Stimulated activated naive B cell treated with anti-CD40 and anti-IgM and Interleukin-4, amounts not matched to agents 10 μg/mL and 1 μg/mL and 100 μg/mL, for 72 hours (primary cell): ENCODE measurements around the gene SNRK.
A peak's percentile ranks its signal among the peaks of the same experiment; 100 is the strongest.
"Not testable (repeated sequence)": the region's sequence is repeated elsewhere in the genome, so short reads cannot be mapped to it uniquely, and the experiment has no call there.

Experiments
- ATAC-seq, 2 donors: fragments of 150-1000 bp; cut with Tn5 transposase; replicated peaks; 2 replicates each; pipeline ENCODE4 v1.10.0; 2021; ENCODE audit warnings: moderate library complexity in 1 of 2
- DNase-seq: peaks from one replicate; pipeline ENCODE4 v3.0.0; 2021
- H3K27ac Mint-ChIP-seq: one replicate; pipeline ENCODE4 v1.8.0; 2022; ENCODE audit warnings: mild to moderate bottlenecking, mixed read lengths
- H3K27me3 Mint-ChIP-seq, 2 donors: one replicate each; pipeline ENCODE4 v1.8.0; 2022; ENCODE audit warnings: mixed read lengths in 2 of 2
- H3K36me3 Mint-ChIP-seq, 2 donors: one replicate each; pipeline ENCODE4 v1.8.0; 2022; ENCODE audit warnings: mixed read lengths in 2 of 2, mild to moderate bottlenecking in 1 of 2
- H3K4me1 Mint-ChIP-seq, 2 donors: one replicate each; pipeline ENCODE4 v1.8.0; 2022; ENCODE audit warnings: mixed read lengths in 2 of 2, mild to moderate bottlenecking in 1 of 2
- H3K4me3 Mint-ChIP-seq, 2 donors: one replicate each; pipeline ENCODE4 v1.8.0; 2022; ENCODE audit warnings: mild to moderate bottlenecking in 2 of 2, mixed read lengths in 2 of 2, moderate library complexity in 1 of 2
- H3K9me3 Mint-ChIP-seq, 2 donors: one replicate each; pipeline ENCODE4 v1.8.0; 2022; ENCODE audit warnings: mixed read lengths in 2 of 2, mild to moderate bottlenecking in 1 of 2

The SNRK gene

DNA sequence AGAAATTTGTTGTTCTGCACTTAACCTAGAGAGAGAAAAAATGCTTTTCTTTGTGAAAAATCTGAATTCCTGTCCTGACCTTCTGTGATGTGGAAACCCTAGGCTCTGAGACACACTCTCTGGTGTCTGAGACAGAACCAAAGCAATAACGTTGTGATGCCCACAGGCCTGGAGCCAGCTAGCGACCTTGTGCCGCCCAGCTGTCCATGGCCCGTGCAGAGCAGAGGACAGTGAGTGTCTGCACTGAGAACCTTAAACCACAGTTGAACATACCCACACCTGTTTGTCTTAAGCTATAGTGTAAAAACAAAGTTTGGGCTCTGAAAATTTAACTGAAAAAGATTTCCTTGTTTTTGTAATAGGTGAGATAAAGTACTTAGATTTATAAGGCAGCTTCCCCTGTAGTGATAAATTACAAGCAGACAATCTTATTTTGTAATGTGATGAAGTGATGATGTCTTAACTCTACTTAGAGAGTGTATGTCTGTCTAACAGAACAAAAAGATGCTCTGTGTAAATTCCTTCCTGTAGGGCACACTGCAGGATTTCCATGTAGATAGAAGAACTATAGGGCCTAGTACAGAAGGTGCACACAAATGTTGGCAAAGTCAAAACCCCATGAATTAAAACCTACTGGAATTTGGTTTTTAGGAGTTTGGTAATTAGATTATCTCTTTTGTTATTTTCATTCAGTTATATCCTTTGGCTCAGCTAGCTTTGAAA is 62.7 kb downstream of the SNRK start:
- ATAC-seq, result no peak
- Mint-ChIP-seq H3K27ac (no peak overlapping the region), H3K9me3 (peaks cover 19 to 22% of the 10 kb centered on the region in 2 donors), H3K4me3 (no peak overlapping the region), H3K4me1 (peaks cover 5% of the 10 kb centered on the region in 2 donors), H3K36me3 (peaks cover 50 to 84% of the 10 kb centered on the region in 2 donors), H3K27me3 (no peaks in the 10 kb centered on the region)
- DNase-seq, result no peak

- no peaks in the 10 kb centered on the region for H3K27me3 Mint-ChIP-seq
- H3K36me3 Mint-ChIP-seq, result peaks cover 57 to 89% of the 10 kb centered on the region in 2 donors
- ATAC-seq (no peak), DNase-seq (no peak)
- H3K9me3 Mint-ChIP-seq, result peaks cover 26 to 29% of the 10 kb centered on the region in 2 donors
- H3K27ac Mint-ChIP-seq, result no peak overlapping the region
- H3K4me1 Mint-ChIP-seq, result peaks cover 5% of the 10 kb centered on the region in 2 donors
- no peak overlapping the region for H3K4me3 Mint-ChIP-seq
These were observed 63.4 kb downstream of the SNRK start for GRCh38 chr3:43349716-43350115.

DNA sequence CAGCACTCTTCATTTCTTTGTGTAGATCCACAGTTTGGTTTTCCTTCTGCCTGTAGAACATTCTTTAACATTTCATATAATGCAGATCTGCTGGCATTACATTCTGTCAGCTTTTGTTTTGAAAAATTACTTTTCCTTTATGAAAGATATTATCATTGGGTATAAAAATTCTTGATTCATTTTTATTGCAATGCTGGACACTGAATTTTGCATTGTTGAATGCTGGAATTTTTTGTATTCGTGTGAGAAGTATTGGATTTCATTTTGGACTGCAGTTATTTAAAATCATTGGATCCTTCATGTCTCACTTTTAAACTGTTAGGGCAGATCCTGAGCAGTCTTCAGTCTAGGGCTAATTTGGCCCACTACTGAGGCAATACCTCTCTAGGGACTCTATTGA is 67.1 kb downstream of the SNRK start:
- H3K36me3 Mint-ChIP-seq, result peaks cover 49 to 80% of the 10 kb centered on the region in 2 donors
- H3K9me3 Mint-ChIP-seq, result peaks cover 47 to 52% of the 10 kb centered on the region in 2 donors
- peaks cover 0 to 3% of the 10 kb centered on the region in 2 donors for H3K4me1 Mint-ChIP-seq
- no peak overlapping the region for H3K4me3 Mint-ChIP-seq
- no peak overlapping the region for H3K27ac Mint-ChIP-seq
- H3K27me3 Mint-ChIP-seq, result no peaks in the 10 kb centered on the region
- ATAC-seq (no peak), DNase-seq (no peak)

- no peak overlapping the region for H3K27ac Mint-ChIP-seq
These were observed 67.8 kb downstream of the SNRK start for GRCh38 chr3:43353923-43354670.

DNA sequence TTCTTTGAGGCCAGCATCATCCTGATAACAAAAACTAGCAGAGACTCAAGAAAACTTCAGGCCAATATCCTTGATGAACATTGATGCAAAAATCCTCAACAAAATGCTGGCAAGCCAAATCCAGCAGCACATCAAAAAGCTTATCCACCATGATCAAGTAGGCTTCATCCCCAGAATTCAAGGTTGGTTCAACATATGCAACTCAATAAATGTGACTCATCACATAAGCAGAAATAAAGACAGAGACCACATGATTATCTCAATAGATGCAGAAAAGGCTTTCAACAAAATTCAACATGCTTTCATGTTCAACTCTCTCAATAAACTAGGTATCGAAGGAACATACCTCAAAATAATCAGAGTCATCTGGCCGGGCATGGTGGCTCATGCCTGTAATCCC is 69.7 kb downstream of the SNRK start:
- not testable (repeated sequence) for H3K4me1 Mint-ChIP-seq, H3K27me3 Mint-ChIP-seq, DNase-seq, ATAC-seq, H3K4me3 Mint-ChIP-seq
- H3K36me3 Mint-ChIP-seq, result peaks cover 43 to 55% of the 10 kb centered on the region in 2 donors
- peaks cover 49 to 51% of the 10 kb centered on the region in 2 donors for H3K9me3 Mint-ChIP-seq
- H3K27ac Mint-ChIP-seq, result peak overlapping the region; percentile 53

More at GRCh38 chr3:43353923-43354670, 67.8 kb downstream of the SNRK start:
- Mint-ChIP-seq H3K4me1 (peaks cover 0 to 3% of the 10 kb centered on the region in 2 donors), H3K36me3 (peaks cover 45 to 73% of the 10 kb centered on the region in 2 donors), H3K4me3 (no peak overlapping the region), H3K9me3 (peaks cover 47 to 52% of the 10 kb centered on the region in 2 donors), H3K27me3 (no peaks in the 10 kb centered on the region)
- DNase-seq (no peak), ATAC-seq (no peak)

GRCh38 chr3:43361077-43361476 is 74.7 kb downstream of the SNRK start:
- H3K9me3 Mint-ChIP-seq, result peaks cover 10 to 12% of the 10 kb centered on the region in 2 donors
- no peaks in the 10 kb centered on the region for H3K4me1 Mint-ChIP-seq
- no peak for DNase-seq
- no peak for ATAC-seq
- no peak overlapping the region for H3K4me3 Mint-ChIP-seq
- H3K27me3 Mint-ChIP-seq, result no peaks in the 10 kb centered on the region
- H3K36me3 Mint-ChIP-seq, result peaks cover 3 to 30% of the 10 kb centered on the region in 2 donors
- no peak overlapping the region for H3K27ac Mint-ChIP-seq

DNA sequence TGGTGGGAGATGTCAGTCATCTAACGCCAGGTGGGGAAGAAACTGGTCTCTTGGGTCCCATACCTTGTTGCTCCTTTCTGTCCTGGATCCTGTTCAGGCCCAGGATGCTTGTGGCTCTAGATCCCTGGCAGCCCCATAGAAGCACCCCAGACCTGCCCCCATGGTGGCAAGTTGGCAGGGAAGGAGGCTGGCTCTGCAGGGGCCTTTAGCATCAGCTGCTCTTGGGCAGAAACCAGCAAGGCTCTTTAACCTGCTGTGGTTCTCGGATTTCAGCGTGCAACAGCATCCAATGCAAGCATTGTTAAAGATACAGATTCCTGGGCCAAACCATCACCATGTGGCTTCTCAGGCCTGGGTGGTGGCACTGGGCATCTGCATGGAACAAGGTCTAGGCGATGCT is 75.8 kb downstream of the SNRK start:
- Mint-ChIP-seq H3K9me3 (peaks cover 7 to 9% of the 10 kb centered on the region in 2 donors), H3K27ac (peak overlapping the region; percentile 71)

GRCh38 chr3:43362961-43363360 is 76.6 kb downstream of the SNRK start:
- Mint-ChIP-seq H3K4me1 (no peaks in the 10 kb centered on the region), H3K36me3 (peaks cover 2 to 27% of the 10 kb centered on the region in 2 donors), H3K9me3 (peaks cover 0 to 1% of the 10 kb centered on the region in 2 donors), H3K4me3 (no peak overlapping the region), H3K27ac (no peak overlapping the region), H3K27me3 (no peaks in the 10 kb centered on the region)
- ATAC-seq, result no peak
- no peak for DNase-seq

More for the DNA sequence above, 75.8 kb downstream of the SNRK start:
- Mint-ChIP-seq H3K27me3 (no peaks in the 10 kb centered on the region), H3K4me3 (no peak overlapping the region), H3K36me3 (peaks cover 2 to 28% of the 10 kb centered on the region in 2 donors), H3K4me1 (no peaks in the 10 kb centered on the region)
- ATAC-seq (no peak), DNase-seq (no peak)

GRCh38 chr3:43363621-43364266 is 77.4 kb downstream of the SNRK start:
- DNase-seq, result no peak
- Mint-ChIP-seq H3K9me3 (peaks cover 0 to 1% of the 10 kb centered on the region in 2 donors), H3K27ac (no peak overlapping the region), H3K4me3 (no peak overlapping the region), H3K27me3 (no peaks in the 10 kb centered on the region), H3K36me3 (peaks cover 2 to 27% of the 10 kb centered on the region in 2 donors), H3K4me1 (no peaks in the 10 kb centered on the region)
- no peak for ATAC-seq

GRCh38 chr3:43364494-43364893 is 78.2 kb downstream of the SNRK start:
- DNase-seq (no peak), ATAC-seq (no peak)
- Mint-ChIP-seq H3K27me3 (no peaks in the 10 kb centered on the region), H3K36me3 (peaks cover 2 to 27% of the 10 kb centered on the region in 2 donors), H3K4me3 (no peak overlapping the region), H3K9me3 (peaks cover 0 to 1% of the 10 kb centered on the region in 2 donors), H3K27ac (no peak overlapping the region), H3K4me1 (no peaks in the 10 kb centered on the region)

GRCh38 chr3:43364926-43365325 is 78.6 kb downstream of the SNRK start:
- Mint-ChIP-seq H3K9me3 (no peaks in the 10 kb centered on the region), H3K36me3 (peaks cover 2 to 27% of the 10 kb centered on the region in 2 donors), H3K4me3 (no peak overlapping the region), H3K27me3 (no peaks in the 10 kb centered on the region), H3K27ac (peak overlapping the region; percentile 88), H3K4me1 (no peaks in the 10 kb centered on the region)
- DNase-seq, result no peak
- no peak for ATAC-seq

GRCh38 chr3:43365601-43366305 is 79.4 kb downstream of the SNRK start:
- Mint-ChIP-seq H3K27ac (peak overlapping the region; percentile 31), H3K27me3 (no peaks in the 10 kb centered on the region)

DNA sequence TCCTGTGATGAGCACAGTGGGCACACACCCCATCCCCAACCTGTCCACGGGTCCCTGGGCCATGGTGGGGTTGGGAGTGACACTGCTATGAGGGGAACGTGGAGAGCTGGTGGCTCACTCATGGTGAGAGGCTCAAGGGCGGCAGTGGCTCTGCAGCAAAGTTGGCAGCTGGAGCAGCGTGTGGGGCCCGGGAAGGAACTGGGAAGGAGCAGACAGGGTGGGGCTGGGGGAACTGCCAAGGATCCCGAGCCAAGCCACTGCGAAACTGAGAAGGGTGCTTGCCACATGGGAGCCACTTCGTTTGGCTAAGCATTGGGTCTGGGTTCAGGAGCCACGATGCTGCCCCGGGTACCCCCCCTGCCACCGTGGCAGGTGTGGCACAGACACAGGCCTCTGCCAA is 80.1 kb downstream of the SNRK start:
- Mint-ChIP-seq H3K9me3 (no peaks in the 10 kb centered on the region), H3K4me1 (no peaks in the 10 kb centered on the region), H3K36me3 (peaks cover 2 to 27% of the 10 kb centered on the region in 2 donors), H3K4me3 (no peak overlapping the region), H3K27me3 (no peaks in the 10 kb centered on the region), H3K27ac (no peak overlapping the region)
- DNase-seq, result no peak
- no peak for ATAC-seq

More at GRCh38 chr3:43365601-43366305, 79.4 kb downstream of the SNRK start:
- Mint-ChIP-seq H3K4me3 (no peak overlapping the region), H3K4me1 (no peaks in the 10 kb centered on the region), H3K36me3 (peaks cover 2 to 27% of the 10 kb centered on the region in 2 donors), H3K9me3 (no peaks in the 10 kb centered on the region)
- ATAC-seq, result no peak
- no peak for DNase-seq

DNA sequence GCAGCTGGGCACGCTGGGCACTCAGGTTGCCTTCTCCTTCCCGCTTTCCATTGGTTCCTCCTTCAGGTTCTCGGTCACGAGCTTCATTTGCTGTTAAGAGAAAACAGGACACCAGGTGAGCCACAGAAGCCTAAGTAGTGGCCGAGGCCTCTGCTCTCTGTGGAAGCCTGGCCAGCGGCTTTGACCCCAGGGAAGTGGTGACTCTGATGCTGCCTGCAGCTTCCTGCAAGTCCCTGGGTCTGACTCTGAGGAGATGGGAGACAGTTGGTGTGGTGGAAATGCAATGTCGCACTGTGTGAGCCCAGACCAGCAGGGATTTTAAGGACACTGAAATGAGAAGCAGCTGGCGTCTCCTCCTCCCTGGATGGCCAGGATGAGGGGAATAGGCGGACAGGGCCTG is 80.5 kb downstream of the SNRK start:
- H3K27me3 Mint-ChIP-seq, result no peaks in the 10 kb centered on the region
- no peak for DNase-seq
- no peak overlapping the region for H3K27ac Mint-ChIP-seq
- no peaks in the 10 kb centered on the region for H3K9me3 Mint-ChIP-seq
- ATAC-seq, result no peak
- no peaks in the 10 kb centered on the region for H3K4me1 Mint-ChIP-seq
- no peak overlapping the region for H3K4me3 Mint-ChIP-seq
- peaks cover 2 to 27% of the 10 kb centered on the region in 2 donors for H3K36me3 Mint-ChIP-seq
